ENCODE measurements around the gene IGFL1.
"Not testable (repeated sequence)": the region's sequence is repeated elsewhere in the genome, so short reads cannot be mapped to it uniquely, and the experiment has no call there.

IGFL1 gene

GRCh38 chr19:46229442-46229841 lies at the start of gene IGFL1:
IGFL1 (plus strand) TSS chr19:46229742; CDS start chr19:46229775, 33 bp downstream.
- DNase-seq (ENCODE audit: low spot score), result no peak

- DNase-seq (ENCODE audit: low spot score), result no peak
These were observed 48.7 kb upstream of the IGFL1 start for GRCh38 chr19:46180701-46181387.

- no peak for DNase-seq (ENCODE audit: low spot score)
These were observed 48.2 kb upstream of the IGFL1 start for GRCh38 chr19:46181388-46181779.

- DNase-seq (ENCODE audit: low spot score), result no peak
These were observed 47.1 kb upstream of the IGFL1 start for GRCh38 chr19:46182476-46182875.

- DNase-seq (ENCODE audit: low spot score), result not testable (repeated sequence)
These were observed 44.5 kb upstream of the IGFL1 start for GRCh38 chr19:46184775-46185710.

GRCh38 chr19:46186101-46186716 lies 43.3 kb upstream of the IGFL1 start:
- DNase-seq (ENCODE audit: low spot score), result no peak

GRCh38 chr19:46186717-46187101 lies 42.8 kb upstream of the IGFL1 start:
- no peak for DNase-seq (ENCODE audit: low spot score)

- no peak for DNase-seq (ENCODE audit: low spot score)
These were observed 39.3 kb upstream of the IGFL1 start for GRCh38 chr19:46189971-46190888.

- no peak for DNase-seq (ENCODE audit: low spot score)
These were observed 38.2 kb upstream of the IGFL1 start for GRCh38 chr19:46191356-46191755.

- DNase-seq (ENCODE audit: low spot score), result no peak
These were observed 37.6 kb upstream of the IGFL1 start for GRCh38 chr19:46191972-46192371.

- not testable (repeated sequence) for DNase-seq (ENCODE audit: low spot score)
These were observed 36.9 kb upstream of the IGFL1 start for GRCh38 chr19:46192626-46192991.

- no peak for DNase-seq (ENCODE audit: low spot score)
These were observed 36.4 kb upstream of the IGFL1 start for GRCh38 chr19:46192992-46193650.

GRCh38 chr19:46193678-46194077 lies 35.9 kb upstream of the IGFL1 start:
- DNase-seq (ENCODE audit: low spot score), result no peak

GRCh38 chr19:46195104-46195503 lies 34.4 kb upstream of the IGFL1 start:
- no peak for DNase-seq (ENCODE audit: low spot score)

- not testable (repeated sequence) for DNase-seq (ENCODE audit: low spot score)
These were observed 33.6 kb upstream of the IGFL1 start for GRCh38 chr19:46195919-46196318.

- no peak for DNase-seq (ENCODE audit: low spot score)
These were observed 33.0 kb upstream of the IGFL1 start for GRCh38 chr19:46196410-46197124.

GRCh38 chr19:46197314-46198070 lies 32.0 kb upstream of the IGFL1 start:
- no peak for DNase-seq (ENCODE audit: low spot score)

- no peak for DNase-seq (ENCODE audit: low spot score)
These were observed 30.8 kb upstream of the IGFL1 start for GRCh38 chr19:46198756-46199155.

- no peak for DNase-seq (ENCODE audit: low spot score)
These were observed 27.9 kb upstream of the IGFL1 start for GRCh38 chr19:46201454-46202310.
